Naive thymus-derived CD4-positive, alpha-beta T cell (primary cell): ENCODE results near the gene PACSIN3. TPM values are rescaled to one million over a fixed set of nuclear protein-coding genes. Genes with fewer than 3 reads are reported as not detected.

Experiments
- ATAC-seq: fragments of 150-1000 bp; cut with Tn5 transposase; 2 replicates; pipeline ENCODE4 v1.10.0; 2021; ENCODE audit warnings: mild to moderate bottlenecking, moderate library complexity
- CTCF ChIA-PET: fragments of 350-600 bp; sonication (Branson Sonifier 250); formaldehyde crosslinking; loops from one replicate; lab custom pipeline; 2021; ENCODE audit warnings: antibody characterized with exemption; lab: Charles Lee
- POLR2A ChIA-PET: fragments of 350-600 bp; sonication (Branson Sonifier 250); formaldehyde crosslinking; loops from one replicate; lab custom pipeline; 2021; ENCODE audit warnings: antibody characterized with exemption, inconsistent platforms; lab: Charles Lee
- DNase-seq, 9 donors: peaks; one replicate each; pipeline versions ENCODE4 v3.0.0 to v3.0.0-alpha.2; 2020 to 2022; ENCODE audit warnings: mixed read lengths in 1 of 9
- H3K27ac ChIP-seq: one replicate; pipeline ENCODE4 v1.7.0; 2013; ENCODE audit warnings: mild to moderate bottlenecking, low read depth, low read length, moderate library complexity
- H3K27me3 ChIP-seq, 2 donors: one replicate each; pipeline ENCODE4 v1.7.0; 2013; ENCODE audit warnings: low read length in 2 of 2, mild to moderate bottlenecking in 2 of 2, moderate library complexity in 2 of 2; ENCODE audit not compliant: control insufficient read depth in 2 of 2, insufficient read depth in 2 of 2
- H3K36me3 ChIP-seq, 3 experiments: 1 replicate in 2 of 3; 2 replicates in 1 of 3; pipeline ENCODE4 v1.7.0; 2013; ENCODE audit warnings: low read length in 3 of 3, mild to moderate bottlenecking in 3 of 3, moderate library complexity in 1 of 3; ENCODE audit not compliant: insufficient read depth in 3 of 3, control insufficient read depth in 2 of 3
- H3K4me1 ChIP-seq, 2 donors: one replicate each; pipeline ENCODE4 v1.7.0; 2013; ENCODE audit warnings: low read length in 2 of 2, mild to moderate bottlenecking in 2 of 2, moderate library complexity in 1 of 2; ENCODE audit not compliant: control insufficient read depth in 2 of 2, insufficient read depth in 2 of 2
- H3K4me3 ChIP-seq: 2 replicates; pipeline ENCODE4 v1.7.0; 2013; ENCODE audit warnings: mild to moderate bottlenecking, low read length
- H3K9me3 ChIP-seq, 3 experiments: 1 replicate in 2 of 3; 2 replicates in 1 of 3; pipeline ENCODE4 v1.7.0; 2013; ENCODE audit warnings: low read length in 3 of 3; ENCODE audit not compliant: control insufficient read depth in 2 of 3
- H3K27ac Mint-ChIP-seq, 9 donors: one replicate each; pipeline ENCODE4 v1.8.0; 2020 to 2022; ENCODE audit warnings: mixed read lengths in 9 of 9, mild to moderate bottlenecking in 8 of 9, moderate library complexity in 5 of 9, inconsistent platforms in 2 of 9
- H3K27me3 Mint-ChIP-seq, 5 donors: one replicate each; pipeline ENCODE4 v1.8.0; 2021 to 2022; ENCODE audit warnings: mixed read lengths in 5 of 5, mild to moderate bottlenecking in 1 of 5
- H3K36me3 Mint-ChIP-seq, 5 donors: one replicate each; pipeline ENCODE4 v1.8.0; 2020 to 2022; ENCODE audit warnings: mixed read lengths in 5 of 5, mild to moderate bottlenecking in 3 of 5, inconsistent platforms in 1 of 5
- H3K4me1 Mint-ChIP-seq, 7 donors: one replicate each; pipeline ENCODE4 v1.8.0; 2020 to 2022; ENCODE audit warnings: mixed read lengths in 7 of 7, mild to moderate bottlenecking in 3 of 7, inconsistent platforms in 1 of 7
- H3K4me3 Mint-ChIP-seq, 10 donors: one replicate each; pipeline ENCODE4 v1.8.0; 2020 to 2022; ENCODE audit warnings: mild to moderate bottlenecking in 10 of 10, mixed read lengths in 10 of 10, moderate library complexity in 6 of 10, inconsistent platforms in 2 of 10
- H3K9me3 Mint-ChIP-seq, 11 donors: one replicate each; pipeline ENCODE4 v1.8.0; 2020 to 2022; ENCODE audit warnings: mixed read lengths in 11 of 11, mild to moderate bottlenecking in 4 of 11, inconsistent platforms in 1 of 11, moderate library complexity in 1 of 11
- intact Hi-C, 2 donors: fragments of 100-400 bp; cut with micrococcal nuclease; formaldehyde crosslinking; loops; one replicate each; pipeline ENCODE4 v1.15.1; 2023
- polyA plus RNA-seq, 2 donors: library from polyadenylated mRNA; unstranded; fragments of 300-500 nt; fragmentation: Illumina TruSeq; gene quantifications; one replicate each; pipeline ENCODE4 v1.2.3, GENCODE V29; 2021
- total RNA-seq, 6 experiments: library from RNA in 5 of 6; stranded (reverse) in 5 of 6; gene quantifications; 1 replicate in 5 of 6; 2 replicates in 1 of 6; pipeline ENCODE4 v1.2.3 and lab custom pipeline; 2021 to 2026

PACSIN3 gene
- total and polyA plus RNA-seq, 7 experiments from 2014 or later: 0.34 to 4.3 (median 0.82) TPM; not detected in 4

DNA sequence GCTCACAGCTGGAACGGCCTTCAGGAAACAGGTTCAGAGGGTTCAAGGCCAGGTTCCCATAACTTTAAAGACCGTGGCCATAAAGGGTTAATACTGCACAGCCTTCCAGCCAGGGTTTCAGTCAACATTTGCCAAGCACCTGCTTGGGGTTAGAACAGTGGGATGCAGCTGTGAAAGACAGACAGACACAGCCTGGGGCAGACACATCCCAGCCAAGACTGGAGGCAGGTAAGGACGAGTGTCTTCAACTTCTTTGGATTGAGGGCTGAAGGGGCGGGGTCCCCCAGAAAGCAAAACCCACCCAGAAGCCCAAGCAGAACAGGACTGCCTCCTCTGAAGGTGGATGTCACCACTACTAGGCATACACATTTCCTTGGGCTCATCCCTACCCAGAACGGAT is 23.8 kb downstream of the PACSIN3 start:
- no peak overlapping the region for H3K4me3 Mint-ChIP-seq
- H3K27ac Mint-ChIP-seq: peak overlapping the region in 1 of 9 donors; percentile 51
- H3K9me3 Mint-ChIP-seq: no peaks in the 10 kb centered on the region
- POLR2A ChIA-PET: interaction anchor here (0.6 to 1.3 kb wide), 4 partner anchors 8 to 58 kb away, joined by 3 to 8 read pairs (median 4); no protein-coding TSS in a partner anchor
- DNase-seq (no peak), ATAC-seq (no peak)
- no peaks in the 10 kb centered on the region for H3K9me3 ChIP-seq
- H3K4me1 Mint-ChIP-seq: peaks cover 0 to 5% (median 0%) of the 10 kb centered on the region in 7 donors
- intact Hi-C loops: no loop called here
- peaks cover 6 to 57% (median 15%) of the 10 kb centered on the region in 3 experiments for H3K36me3 ChIP-seq
- CTCF ChIA-PET: interaction anchor here (0.6 to 1.6 kb wide), 10 partner anchors 8 to 613 kb away, joined by 3 to 24 read pairs (median 4); partner anchors contain the start of gene CKAP5
- H3K27me3 ChIP-seq: no peaks in the 10 kb centered on the region
- H3K27me3 Mint-ChIP-seq: no peaks in the 10 kb centered on the region
- H3K27ac ChIP-seq: no peak overlapping the region
- H3K36me3 Mint-ChIP-seq: peaks cover 0 to 15% (median 0%) of the 10 kb centered on the region in 5 donors
- H3K4me3 ChIP-seq: no peak overlapping the region
- peaks cover 0 to 6% of the 10 kb centered on the region in 2 donors for H3K4me1 ChIP-seq

DNA sequence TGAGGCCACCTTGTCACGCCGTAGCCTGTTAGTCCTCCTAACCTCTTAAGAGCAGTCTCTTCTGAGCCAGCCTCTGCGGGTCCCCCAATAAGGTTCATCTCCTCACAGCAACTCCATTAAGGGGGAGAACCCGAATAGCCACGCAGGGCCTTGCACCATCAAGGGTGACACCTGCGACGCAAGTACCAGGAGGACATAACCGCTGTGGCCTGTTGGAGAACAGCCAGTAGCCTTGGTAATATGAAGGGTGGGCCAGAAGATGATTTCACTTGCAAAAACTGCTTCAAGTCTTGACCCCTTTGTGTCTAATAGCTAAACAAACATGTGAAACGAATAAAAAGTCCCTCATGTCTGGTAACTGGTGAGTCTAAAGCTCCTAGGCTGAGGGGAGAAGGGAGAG is 24.3 kb downstream of the PACSIN3 start:
- Histone ChIP-seq H3K27me3 (no peaks in the 10 kb centered on the region), H3K4me1 (peaks cover 0 to 6% of the 10 kb centered on the region in 2 donors), H3K4me3 (no peak overlapping the region), H3K27ac (no peak overlapping the region), H3K36me3 (peaks cover 2 to 52% (median 11%) of the 10 kb centered on the region in 3 experiments), H3K9me3 (no peaks in the 10 kb centered on the region)
- Mint-ChIP-seq H3K4me1 (peaks cover 0 to 5% (median 0%) of the 10 kb centered on the region in 7 donors), H3K36me3 (peaks cover 0 to 15% (median 0%) of the 10 kb centered on the region in 5 donors), H3K27me3 (no peaks in the 10 kb centered on the region), H3K27ac (peak overlapping the region in 5 of 9 donors; percentile 18 to 71 (median 38)), H3K9me3 (no peaks in the 10 kb centered on the region), H3K4me3 (no peak overlapping the region)
- POLR2A ChIA-PET: no interaction called here
- no peak for ATAC-seq
- intact Hi-C loops: loop anchor here (1.0 kb wide), 3 partner anchors 9 to 273 kb away; no protein-coding TSS in a partner anchor
- DNase-seq: no peak
- CTCF ChIA-PET: interaction anchor here (0.6 to 1.6 kb wide), 9 partner anchors 9 to 614 kb away, joined by 3 to 6 read pairs (median 4); partner anchors contain the start of gene CKAP5

DNA sequence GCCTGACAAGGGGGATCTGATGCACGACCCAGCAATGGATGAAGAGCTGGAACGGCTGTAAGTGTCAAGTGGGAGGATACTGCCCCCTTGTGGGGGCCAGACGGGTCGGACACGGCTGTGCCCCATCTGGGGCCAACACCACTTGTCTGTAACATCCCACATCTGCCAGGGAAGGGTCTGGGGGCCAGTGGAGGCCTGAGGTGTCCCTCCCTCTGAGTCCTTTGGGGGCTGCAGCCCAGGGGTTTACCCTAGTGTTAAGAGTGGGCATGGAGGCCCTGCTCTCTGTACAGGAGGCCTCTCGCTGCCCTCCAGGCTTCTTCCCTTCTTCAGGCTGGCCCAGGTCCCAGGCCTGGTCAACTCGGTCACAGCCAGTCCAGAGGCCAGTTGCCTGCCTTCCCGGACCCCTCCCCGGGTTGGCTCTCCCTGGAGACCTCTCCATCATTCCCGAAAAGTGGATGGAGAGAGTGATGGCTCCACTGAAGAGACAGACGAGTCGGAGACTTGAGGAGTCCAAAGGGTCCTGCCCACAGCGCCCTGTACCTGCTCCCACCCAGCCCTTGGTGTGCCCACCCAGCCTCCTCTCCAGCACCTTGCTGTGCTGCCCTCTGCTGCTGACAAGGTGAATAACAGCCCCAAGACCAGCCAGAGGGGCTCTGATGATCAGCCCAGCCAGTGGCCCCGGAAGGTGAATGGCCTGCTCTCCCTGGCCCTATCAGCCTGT is 24.9 kb downstream of the PACSIN3 start:
- Mint-ChIP-seq H3K27ac (peak overlapping the region in 5 of 9 donors; percentile 38 to 72 (median 40)), H3K4me1 (peaks cover 0 to 9% (median 3%) of the 10 kb centered on the region in 7 donors), H3K9me3 (no peaks in the 10 kb centered on the region), H3K4me3 (no peak overlapping the region), H3K36me3 (peaks cover 0 to 14% (median 0%) of the 10 kb centered on the region in 5 donors), H3K27me3 (no peaks in the 10 kb centered on the region)
- Histone ChIP-seq H3K27ac (no peak overlapping the region), H3K27me3 (no peaks in the 10 kb centered on the region), H3K4me3 (no peak overlapping the region), H3K9me3 (no peaks in the 10 kb centered on the region), H3K4me1 (peaks cover 0 to 6% of the 10 kb centered on the region in 2 donors), H3K36me3 (peaks cover 0 to 46% (median 5%) of the 10 kb centered on the region in 3 experiments)
- intact Hi-C loops: loop anchor here (1.0 kb wide), 3 partner anchors 8 to 272 kb away; no protein-coding TSS in a partner anchor
- ATAC-seq (peak; percentile 86), DNase-seq (peak; percentile 43 to 73 (median 63))
- ChIA-PET POLR2A (interaction anchor here (0.6 kb wide), 1 partner anchor 227 kb away, joined by 3 read pairs; no protein-coding TSS in a partner anchor), CTCF (interaction anchor here (0.6 to 1.6 kb wide), 13 partner anchors 9 to 1088 kb away, joined by 3 to 6 read pairs (median 5); partner anchors contain the start of gene CKAP5)

DNA sequence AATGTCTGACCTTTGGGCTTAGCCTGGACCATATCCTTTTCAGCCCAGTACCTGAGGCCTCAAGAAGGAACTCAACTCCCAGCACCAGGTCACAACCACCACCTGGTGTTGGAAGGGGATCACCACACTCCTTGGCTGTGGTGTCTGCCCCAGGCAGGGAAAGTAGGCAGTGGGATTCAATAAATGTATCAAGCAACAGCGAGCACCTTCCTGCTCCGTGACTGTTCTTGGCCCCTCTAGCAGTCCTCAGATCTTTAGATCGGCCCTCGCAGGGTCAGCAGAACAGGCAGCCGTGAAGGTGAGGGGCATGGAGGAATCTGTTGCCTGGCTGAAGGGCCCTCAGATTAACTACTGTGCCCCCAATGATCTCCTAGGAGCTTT is 25.5 kb downstream of the PACSIN3 start:
- no peaks in the 10 kb centered on the region for H3K9me3 Mint-ChIP-seq
- H3K36me3 Mint-ChIP-seq: peaks cover 0 to 10% (median 0%) of the 10 kb centered on the region in 5 donors
- peaks cover 5 to 10% of the 10 kb centered on the region in 2 donors for H3K4me1 ChIP-seq
- ATAC-seq (no peak), DNase-seq (no peak)
- H3K4me1 Mint-ChIP-seq: peaks cover 0 to 13% (median 6%) of the 10 kb centered on the region in 7 donors
- H3K4me3 ChIP-seq: no peak overlapping the region
- H3K27ac ChIP-seq: no peak overlapping the region
- no peaks in the 10 kb centered on the region for H3K9me3 ChIP-seq
- no peaks in the 10 kb centered on the region for H3K27me3 Mint-ChIP-seq
- POLR2A ChIA-PET: interaction anchor here (0.6 kb wide), 1 partner anchor 226 kb away, joined by 3 read pairs; no protein-coding TSS in a partner anchor
- H3K36me3 ChIP-seq: peaks cover 0 to 41% (median 3%) of the 10 kb centered on the region in 3 experiments
- intact Hi-C loops: loop anchor here (1.0 kb wide), 3 partner anchors 7 to 271 kb away; no protein-coding TSS in a partner anchor
- no peaks in the 10 kb centered on the region for H3K27me3 ChIP-seq
- CTCF ChIA-PET: interaction anchor here (0.6 to 1.6 kb wide), 7 partner anchors 9 to 1087 kb away, joined by 3 to 6 read pairs (median 5); no protein-coding TSS in a partner anchor
- H3K4me3 Mint-ChIP-seq: no peak overlapping the region
- H3K27ac Mint-ChIP-seq: peak overlapping the region in 5 of 9 donors; percentile 25 to 72 (median 47)

DNA sequence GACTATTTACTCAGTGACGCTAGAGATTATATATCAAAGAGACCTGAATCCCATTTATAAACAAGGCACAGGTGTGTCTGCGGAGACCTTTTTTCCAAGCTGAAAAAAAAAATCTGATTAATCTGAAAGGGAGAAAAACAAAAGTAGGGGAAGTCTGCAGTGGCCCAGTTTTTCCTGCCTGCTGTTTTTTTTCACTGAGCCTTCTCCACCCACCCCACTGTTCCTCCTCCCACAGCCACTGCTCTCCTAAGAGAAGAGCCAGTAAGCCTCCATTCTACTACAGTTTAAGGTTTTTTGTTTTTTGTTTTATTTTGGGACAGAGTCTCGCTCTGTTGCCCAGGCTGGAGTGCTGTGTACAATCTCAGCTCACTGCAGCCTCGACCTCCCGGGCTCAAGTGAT is 28.0 kb downstream of the PACSIN3 start:
- no peaks in the 10 kb centered on the region for H3K36me3 Mint-ChIP-seq
- no peaks in the 10 kb centered on the region for H3K9me3 Mint-ChIP-seq
- H3K27ac ChIP-seq: no peak overlapping the region
- H3K27me3 ChIP-seq: no peaks in the 10 kb centered on the region
- POLR2A ChIA-PET: interaction anchor here (0.6 kb wide), 1 partner anchor 411 kb away, joined by 3 read pairs; no protein-coding TSS in a partner anchor
- peaks cover 24 to 35% of the 10 kb centered on the region in 2 donors for H3K4me1 ChIP-seq
- intact Hi-C loops: no loop called here
- H3K4me3 ChIP-seq: no peak overlapping the region
- peaks cover 0 to 16% (median 0%) of the 10 kb centered on the region in 3 experiments for H3K36me3 ChIP-seq
- H3K27me3 Mint-ChIP-seq: no peaks in the 10 kb centered on the region
- CTCF ChIA-PET: interaction anchor here (0.5 to 1.7 kb wide), 4 partner anchors 201 to 267 kb away, joined by 3 to 6 read pairs (median 3); no protein-coding TSS in a partner anchor
- no peaks in the 10 kb centered on the region for H3K9me3 ChIP-seq
- peaks cover 19 to 38% (median 31%) of the 10 kb centered on the region in 7 donors for H3K4me1 Mint-ChIP-seq
- no peak for DNase-seq
- ATAC-seq: no peak
- H3K27ac Mint-ChIP-seq: peak overlapping the region in 6 of 9 donors; percentile 26 to 76 (median 48)
- H3K4me3 Mint-ChIP-seq: peak overlapping the region in 1 of 10 donors; percentile 4

DNA sequence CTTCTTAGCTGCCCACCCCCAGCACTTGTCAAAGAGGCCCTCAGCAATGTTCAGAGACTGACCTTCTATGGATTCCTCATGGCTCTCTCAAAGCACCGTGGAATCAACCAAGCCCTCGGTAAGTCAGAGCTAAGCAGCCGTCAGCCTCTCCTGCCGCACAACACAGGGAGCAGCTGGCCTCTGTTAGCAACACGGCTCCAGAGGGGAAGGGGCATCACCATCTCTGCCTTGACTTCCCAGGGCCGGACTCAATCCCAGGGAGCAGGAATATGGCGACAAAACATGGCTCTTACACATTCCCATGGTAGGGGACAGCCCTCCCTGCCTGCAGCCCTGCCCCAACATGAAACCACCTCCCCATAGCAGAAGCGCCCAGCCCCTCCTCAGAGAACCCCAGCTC is 28.4 kb downstream of the PACSIN3 start:
- Mint-ChIP-seq H3K27ac (peak overlapping the region in 6 of 9 donors; percentile 14 to 76 (median 64)), H3K4me3 (no peak overlapping the region), H3K4me1 (peaks cover 23 to 43% (median 35%) of the 10 kb centered on the region in 7 donors), H3K27me3 (no peaks in the 10 kb centered on the region), H3K36me3 (no peaks in the 10 kb centered on the region), H3K9me3 (no peaks in the 10 kb centered on the region)
- Histone ChIP-seq H3K4me3 (no peak overlapping the region), H3K27me3 (no peaks in the 10 kb centered on the region), H3K36me3 (peaks cover 0 to 11% (median 0%) of the 10 kb centered on the region in 3 experiments), H3K9me3 (no peaks in the 10 kb centered on the region), H3K4me1 (peaks cover 25 to 39% of the 10 kb centered on the region in 2 donors), H3K27ac (no peak overlapping the region)
- CTCF ChIA-PET: interaction anchor here (0.5 to 1.7 kb wide), 2 partner anchors 204 to 266 kb away, joined by 3 to 6 read pairs; no protein-coding TSS in a partner anchor
- POLR2A ChIA-PET: interaction anchor here (0.6 kb wide), 1 partner anchor 411 kb away, joined by 3 read pairs; no protein-coding TSS in a partner anchor
- intact Hi-C loops: no loop called here
- DNase-seq (no peak), ATAC-seq (no peak)
